H9 (cell line): ENCODE results near the gene MARK4. TPM values are rescaled to one million over a fixed set of nuclear protein-coding genes. Genes with fewer than 3 reads are reported as not detected.

ENCODE experiments used
- DNase-seq: peaks from one replicate; pipeline ENCODE4 v3.0.0-alpha.2; 2017
- H2AFZ ChIP-seq: one replicate; pipeline ENCODE4 v1.6.1; 2013; ENCODE audit warnings: mild to moderate bottlenecking, low read length, control low read depth, moderate library complexity
- H2AK5ac ChIP-seq: 2 replicates; pipeline ENCODE4 v1.6.1; 2013; ENCODE audit warnings: low read length, control low read depth, mixed read lengths; ENCODE audit not compliant: insufficient read length
- H2BK120ac ChIP-seq: one replicate; pipeline ENCODE4 v1.6.1; 2013; ENCODE audit warnings: low read depth, mild to moderate bottlenecking, low read length, control low read depth, inconsistent platforms; ENCODE audit not compliant: poor library complexity, severe bottlenecking
- H2BK12ac ChIP-seq: 2 replicates; pipeline ENCODE4 v1.6.1; 2013; ENCODE audit warnings: low read length, control low read depth, mixed read lengths, low read depth; ENCODE audit not compliant: insufficient read length
- H2BK15ac ChIP-seq: 2 replicates; pipeline ENCODE4 v1.6.1; 2013; ENCODE audit warnings: low read depth, low read length, control low read depth
- H2BK20ac ChIP-seq: one replicate; pipeline ENCODE4 v1.6.1; 2013; ENCODE audit warnings: low read depth, mild to moderate bottlenecking, low read length, control low read depth, inconsistent platforms; ENCODE audit not compliant: poor library complexity, severe bottlenecking
- H2BK5ac ChIP-seq: 2 replicates; pipeline ENCODE4 v1.6.1; 2013; ENCODE audit warnings: low read length, control low read depth, mixed read lengths; ENCODE audit not compliant: insufficient read length
- H3K14ac ChIP-seq: 2 replicates; pipeline ENCODE4 v1.6.1; 2013; ENCODE audit warnings: low read length, control low read depth; ENCODE audit not compliant: insufficient read depth
- H3K18ac ChIP-seq: 2 replicates; pipeline ENCODE4 v1.6.1; 2013; ENCODE audit warnings: low read depth, mild to moderate bottlenecking, mixed read lengths, low read length, control low read depth; ENCODE audit not compliant: insufficient read length
- H3K23ac ChIP-seq: 2 replicates; pipeline ENCODE4 v1.6.1; 2013; ENCODE audit warnings: low read length, control low read depth, mixed read lengths, low read depth; ENCODE audit not compliant: insufficient read length
- H3K23me2 ChIP-seq: 2 replicates; pipeline ENCODE4 v1.6.1; 2013; ENCODE audit warnings: low read depth, mild to moderate bottlenecking, mixed read lengths, low read length, control low read depth; ENCODE audit not compliant: insufficient read length, poor library complexity, severe bottlenecking
- H3K27ac ChIP-seq: 2 replicates; pipeline ENCODE4 v1.5.1; 2013; ENCODE audit warnings: low read length, control low read depth, mixed read lengths, low read depth; ENCODE audit not compliant: insufficient read length
- H3K27me3 ChIP-seq: 2 replicates; pipeline ENCODE4 v1.6.1; 2013; ENCODE audit warnings: low read length, control low read depth, inconsistent platforms; ENCODE audit not compliant: insufficient read depth
- H3K4ac ChIP-seq: 2 replicates; pipeline ENCODE4 v1.6.1; 2013; ENCODE audit warnings: low read depth, mild to moderate bottlenecking, control low read depth, inconsistent platforms, low read length, moderate library complexity
- H3K4me1 ChIP-seq: 2 replicates; pipeline ENCODE4 v1.6.1; 2013; ENCODE audit warnings: low read length, control low read depth, inconsistent platforms; ENCODE audit not compliant: insufficient read depth
- H3K4me2 ChIP-seq: 2 replicates; pipeline ENCODE4 v1.6.1; 2013; ENCODE audit warnings: low read length, control low read depth, mixed read lengths; ENCODE audit not compliant: insufficient read length, insufficient read depth
- H3K56ac ChIP-seq: 2 replicates; pipeline ENCODE4 v1.6.1; 2013; ENCODE audit warnings: low read depth, mild to moderate bottlenecking, mixed read lengths, low read length, control low read depth; ENCODE audit not compliant: insufficient read length
- H3K79me1 ChIP-seq: 2 replicates; pipeline ENCODE4 v1.6.1; 2013; ENCODE audit warnings: low read depth, mild to moderate bottlenecking, moderate library complexity, low read length, control low read depth, inconsistent platforms; ENCODE audit not compliant: insufficient read depth, poor library complexity, severe bottlenecking
- H3K79me2 ChIP-seq: 2 replicates; pipeline ENCODE4 v1.6.1; 2013; ENCODE audit warnings: low read length, control low read depth, inconsistent platforms; ENCODE audit not compliant: insufficient read depth
- H3K9ac ChIP-seq: 2 replicates; pipeline ENCODE4 v1.6.1; 2013; ENCODE audit warnings: low read length, control low read depth, mixed read lengths; ENCODE audit not compliant: insufficient read length; ENCODE audit errors: extremely low read depth
- H3K9me3 ChIP-seq: one replicate; pipeline ENCODE4 v1.6.1; 2013; ENCODE audit warnings: low read depth, low read length, inconsistent platforms; ENCODE audit not compliant: control insufficient read depth
- H3T11ph ChIP-seq: one replicate; pipeline ENCODE4 v1.6.1; 2013; ENCODE audit warnings: mild to moderate bottlenecking, low read length, control low read depth, inconsistent platforms
- H4K20me1 ChIP-seq: one replicate; pipeline ENCODE4 v1.6.1; 2013; ENCODE audit not compliant: control insufficient read depth, insufficient read length, insufficient read depth
- H4K5ac ChIP-seq: 2 replicates; pipeline ENCODE4 v1.6.1; 2013; ENCODE audit warnings: low read depth, mild to moderate bottlenecking, mixed read lengths, low read length, control low read depth; ENCODE audit not compliant: insufficient read length
- H4K8ac ChIP-seq: replicated peaks from 2 replicates; pipeline ENCODE4 v1.6.1; 2013; ENCODE audit warnings: low read length, control low read depth, mixed read lengths, low read depth; ENCODE audit not compliant: insufficient read length
- H4K91ac ChIP-seq: 2 replicates; pipeline ENCODE4 v1.6.1; 2013; ENCODE audit warnings: low read depth, mild to moderate bottlenecking, moderate library complexity, mixed read lengths, low read length, control low read depth; ENCODE audit not compliant: insufficient read length
- H3K27ac Mint-ChIP-seq, 3 experiments: 2 replicates in 2 of 3; 3 replicates in 1 of 3; pipeline ENCODE4 v1.8.0; 2020 to 2021; ENCODE audit warnings: mixed read lengths in 3 of 3, mild to moderate bottlenecking in 1 of 3, moderate library complexity in 1 of 3
- H3K27me3 Mint-ChIP-seq: 2 replicates; pipeline ENCODE4 v1.8.0; 2021; ENCODE audit warnings: low read depth, mild to moderate bottlenecking, moderate library complexity, mixed read lengths
- H3K36me3 Mint-ChIP-seq, 3 experiments: 2 replicates in 2 of 3; 3 replicates in 1 of 3; pipeline ENCODE4 v1.8.0; 2020 to 2021; ENCODE audit warnings: low read depth in 3 of 3, mixed read lengths in 3 of 3; ENCODE audit not compliant: insufficient read depth in 1 of 3
- H3K4me1 Mint-ChIP-seq, 2 experiments: 2 replicates each; pipeline ENCODE4 v1.8.0; 2020; ENCODE audit warnings: mixed read lengths in 2 of 2
- H3K4me3 Mint-ChIP-seq, 2 experiments: 2 replicates in 1 of 2; 3 replicates in 1 of 2; pipeline ENCODE4 v1.8.0; 2020 to 2021; ENCODE audit warnings: mild to moderate bottlenecking in 2 of 2, mixed read lengths in 2 of 2, moderate library complexity in 1 of 2
- H3K9me3 Mint-ChIP-seq, 2 experiments: 2 replicates in 1 of 2; 3 replicates in 1 of 2; pipeline ENCODE4 v1.8.0; 2020; ENCODE audit warnings: mild to moderate bottlenecking in 2 of 2, mixed read lengths in 2 of 2, moderate library complexity in 1 of 2
- CTCF ChIP-seq: fragments of 200-600 bp; sonication (generic); conservative IDR thresholded peaks from 3 replicates; pipeline ENCODE4 v1.8.0; 2021; ENCODE audit warnings: antibody characterized with exemption, mild to moderate bottlenecking
- WGBS: extraction: QIAGEN DNeasy Blood & Tissue Kit; methylation state at CpG from one replicate; pipeline ENCODE4 v1.1.7; 2013; ENCODE audit warnings: missing lambda C conversion rate, low lambda C conversion rate, mixed read lengths; ENCODE audit not compliant: insufficient read length; ENCODE audit errors: extremely low coverage; 5-methylcytosine and 5-hydroxymethylcytosine counted together
- total RNA-seq: library from RNA; stranded (reverse); gene quantifications from 2 replicates; pipeline ENCODE4 v1.2.1, GENCODE V29; 2021

MARK4 gene
- total RNA-seq, 1 experiment from 2014 or later = 44.7 TPM

GRCh38 chr19:45331411-45331810 is 80.3 kb downstream of the MARK4 start:
- TF ChIP-seq CTCF = no peak
- Mint-ChIP-seq H3K27ac (peak overlapping the region in 1 of 3 experiments; percentile 72; a peak in 1 of 7 replicates), H3K4me1 (peaks cover under 1 to 6% of the 10 kb centered on the region in 2 experiments), H3K27me3 (peaks cover 17% of the 10 kb centered on the region), H3K36me3 (no peaks in the 10 kb centered on the region), H3K4me3 (no peak overlapping the region), H3K9me3 (no peaks in the 10 kb centered on the region; a peak in 1 of 5 replicates)
- DNase-seq = peak; percentile 55
- Histone ChIP-seq H2BK15ac (no peak overlapping the region), H2BK12ac (no peak overlapping the region), H2AK5ac (no peak overlapping the region), H3K23me2 (no peaks in the 10 kb centered on the region), H3K14ac (no peak overlapping the region), H2BK5ac (no peak overlapping the region), H4K8ac (no peak overlapping the region), H3K9ac (no peak overlapping the region), H2BK120ac (no peak overlapping the region), H4K5ac (no peak overlapping the region), H2AFZ (no peak overlapping the region), H3K4me2 (no peak overlapping the region), H3K9me3 (no peaks in the 10 kb centered on the region), H3K79me1 (no peaks in the 10 kb centered on the region), H3K4me1 (no peaks in the 10 kb centered on the region), H3T11ph (no peak overlapping the region), H3K18ac (no peak overlapping the region), H3K23ac (no peak overlapping the region), H4K20me1 (no peaks in the 10 kb centered on the region), H3K27me3 (no peaks in the 10 kb centered on the region), H4K91ac (no peak overlapping the region), H2BK20ac (no peak overlapping the region), H3K79me2 (no peaks in the 10 kb centered on the region), H3K56ac (no peak overlapping the region), H3K27ac (no peak overlapping the region), H3K4ac (no peak overlapping the region)
- WGBS = no CpG with 5 or more reads among the region's 7 CpGs
